Sigmoid colon (tissue), 4 donors: Measurements from ENCODE around the gene TGM4.

ENCODE experiments used
- EP300 ChIP-seq, 4 donors: sonication (generic); formaldehyde crosslinking; IDR thresholded peaks; one replicate each; pipeline ENCODE4 v1.6.1; 2017; ENCODE audit warnings: antibody characterized with exemption in 4 of 4
- POLR2A ChIP-seq, 2 donors: fragments of 450-650 bp; IDR thresholded peaks; one replicate each; pipeline ENCODE4 v1.6.1; 2016; ENCODE audit warnings: antibody characterized with exemption in 2 of 2, mild to moderate bottlenecking in 2 of 2, moderate library complexity in 2 of 2
- TF ChIP-seq, protein P1 (sequence below), 4 experiments: fragments of 450-650 bp in 3 of 4; fragments of 200-600 bp in 1 of 4; IDR thresholded peaks; one replicate each; pipeline ENCODE4 v1.5.1; 2016 to 2019; ENCODE audit warnings: antibody characterized with exemption in 4 of 4, mild to moderate bottlenecking in 3 of 4, moderate library complexity in 2 of 4

DNA sequence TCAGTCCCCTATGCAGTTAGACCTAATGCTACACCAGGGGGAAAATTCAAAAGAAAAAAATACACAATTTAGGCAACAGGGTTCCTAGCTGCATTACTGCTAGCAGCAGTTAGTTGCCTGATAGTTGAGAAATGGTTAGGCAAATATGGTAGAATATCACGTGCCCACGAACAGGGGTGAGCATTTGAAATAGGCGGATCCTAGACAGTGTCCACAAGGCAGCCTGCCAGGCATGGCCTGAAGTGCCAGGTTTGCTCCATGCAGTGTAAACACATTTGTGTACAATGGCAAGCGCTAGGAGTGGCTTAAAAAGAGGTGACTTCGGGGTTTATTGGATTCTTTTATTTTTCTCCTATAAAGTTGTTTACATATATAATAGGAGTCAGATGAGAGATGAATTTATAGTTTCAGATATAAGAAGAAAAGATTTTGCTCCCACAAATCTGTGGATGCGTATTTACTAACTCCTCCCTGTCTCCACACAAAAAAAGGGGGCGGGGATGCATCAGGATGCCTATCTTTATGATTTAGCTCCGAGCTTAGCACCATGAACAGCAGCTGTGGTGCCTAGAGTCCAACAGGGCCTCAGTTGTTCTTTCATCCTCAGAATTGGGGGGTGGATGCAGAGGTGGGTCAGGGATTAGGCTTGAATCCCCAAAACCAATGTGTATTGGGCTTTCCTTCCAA, 3.9 kb upstream of the TGM4 start:
- TF ChIP-seq, protein P1, sequence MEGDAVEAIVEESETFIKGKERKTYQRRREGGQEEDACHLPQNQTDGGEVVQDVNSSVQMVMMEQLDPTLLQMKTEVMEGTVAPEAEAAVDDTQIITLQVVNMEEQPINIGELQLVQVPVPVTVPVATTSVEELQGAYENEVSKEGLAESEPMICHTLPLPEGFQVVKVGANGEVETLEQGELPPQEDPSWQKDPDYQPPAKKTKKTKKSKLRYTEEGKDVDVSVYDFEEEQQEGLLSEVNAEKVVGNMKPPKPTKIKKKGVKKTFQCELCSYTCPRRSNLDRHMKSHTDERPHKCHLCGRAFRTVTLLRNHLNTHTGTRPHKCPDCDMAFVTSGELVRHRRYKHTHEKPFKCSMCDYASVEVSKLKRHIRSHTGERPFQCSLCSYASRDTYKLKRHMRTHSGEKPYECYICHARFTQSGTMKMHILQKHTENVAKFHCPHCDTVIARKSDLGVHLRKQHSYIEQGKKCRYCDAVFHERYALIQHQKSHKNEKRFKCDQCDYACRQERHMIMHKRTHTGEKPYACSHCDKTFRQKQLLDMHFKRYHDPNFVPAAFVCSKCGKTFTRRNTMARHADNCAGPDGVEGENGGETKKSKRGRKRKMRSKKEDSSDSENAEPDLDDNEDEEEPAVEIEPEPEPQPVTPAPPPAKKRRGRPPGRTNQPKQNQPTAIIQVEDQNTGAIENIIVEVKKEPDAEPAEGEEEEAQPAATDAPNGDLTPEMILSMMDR (IDR thresholded peaks at IDR 0.05), result no peak
- TF ChIP-seq POLR2A (IDR thresholded peaks at IDR 0.05), result no peak
- no peak for TF ChIP-seq EP300 (IDR thresholded peaks at IDR 0.05)
